NCI-H2196 treated with DMSO at 0.1 percent for 48 hours (cell line): ENCODE results near the gene CBFA2T2.
"Not testable (repeated sequence)": the region's sequence is repeated elsewhere in the genome, so short reads cannot be mapped to it uniquely, and the experiment has no call there.

Experiments used
- DNase-seq: peaks from one replicate; lab custom pipeline; 2025; ENCODE audit not compliant: unreplicated experiment; lab: John Stamatoyannopoulos, UW

The CBFA2T2 gene

DNA sequence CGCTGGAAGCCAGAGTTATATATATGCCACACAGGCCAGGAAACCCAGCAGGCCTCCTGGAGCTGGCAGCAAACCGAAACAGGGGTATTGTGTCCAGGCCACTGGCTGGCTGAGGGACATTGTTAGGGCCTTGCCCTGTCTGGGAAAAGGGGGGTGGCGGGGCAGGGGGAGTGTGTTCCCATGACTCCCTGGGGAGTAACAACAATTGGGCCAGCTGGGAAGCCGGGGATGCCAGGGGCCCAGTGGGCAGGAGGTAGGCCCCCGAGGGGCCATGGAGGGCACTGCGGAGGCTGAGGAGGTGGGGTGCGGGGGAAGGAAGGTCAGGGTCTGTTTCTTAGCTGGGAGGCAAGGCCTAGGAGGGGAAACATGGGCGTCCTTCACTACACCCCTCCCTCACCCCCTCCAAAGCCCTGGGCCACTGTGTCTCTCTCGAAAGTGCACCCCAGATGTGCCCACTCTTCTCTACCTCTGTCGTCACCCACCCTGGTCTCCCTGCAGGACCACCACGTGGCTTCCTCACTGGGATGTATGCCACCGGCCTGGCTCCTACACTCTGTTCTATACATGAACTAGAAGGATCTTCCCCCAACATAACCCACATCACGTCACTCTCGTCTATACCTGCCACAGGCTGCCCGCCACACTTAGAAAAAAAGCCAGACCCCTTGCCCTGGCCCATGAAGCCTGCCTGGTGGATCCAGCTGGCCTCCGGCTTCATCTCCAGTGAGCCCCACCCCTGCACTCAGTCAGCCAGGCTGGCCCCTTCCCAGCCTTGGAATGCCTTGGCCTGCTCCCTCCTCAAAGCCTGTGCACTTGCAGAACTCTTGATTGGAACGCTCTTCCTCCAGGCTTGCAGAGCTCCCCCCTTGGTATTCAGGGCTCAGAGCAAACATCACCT, 204.1 kb downstream of the CBFA2T2 start:
- no peak for DNase-seq

DNA sequence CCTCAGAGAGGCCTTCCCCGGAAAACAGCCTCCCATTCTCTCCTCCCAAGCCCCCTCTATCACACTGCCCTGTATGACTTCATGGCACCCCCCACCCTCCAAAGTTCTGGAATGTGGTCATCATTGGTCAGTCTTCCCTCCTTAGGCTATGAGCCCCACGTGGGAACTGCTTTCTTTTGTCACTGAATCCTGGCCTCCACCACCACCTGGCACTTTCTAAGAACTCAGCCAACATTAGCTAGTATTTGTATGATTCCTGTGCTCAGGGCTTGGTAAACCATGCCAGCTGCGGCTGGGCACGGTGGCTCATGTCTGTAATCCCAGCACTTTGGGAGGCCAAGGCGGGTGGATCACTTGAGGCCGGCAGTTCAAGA, 204.7 kb downstream of the CBFA2T2 start:
- no peak for DNase-seq

DNA sequence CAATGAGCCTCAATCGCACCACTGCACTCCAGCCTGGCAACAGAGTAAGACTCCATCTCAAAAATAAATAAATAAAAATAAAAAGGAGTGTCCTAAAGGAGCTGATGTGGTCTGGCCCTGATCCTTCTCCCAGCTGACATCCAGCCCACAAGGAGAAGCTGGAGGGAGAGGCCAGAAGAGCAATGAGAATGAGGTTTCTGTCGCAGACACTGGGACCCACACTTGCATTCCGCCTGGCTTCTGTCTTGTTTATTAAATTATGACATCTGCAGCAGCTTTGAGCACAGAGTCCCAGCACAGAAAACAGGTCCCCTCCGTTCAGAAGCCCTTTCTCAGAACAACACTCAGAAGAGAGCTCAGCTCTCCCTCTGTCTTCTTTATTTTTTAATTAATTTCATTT, 206.6 kb downstream of the CBFA2T2 start:
- no peak for DNase-seq

DNA sequence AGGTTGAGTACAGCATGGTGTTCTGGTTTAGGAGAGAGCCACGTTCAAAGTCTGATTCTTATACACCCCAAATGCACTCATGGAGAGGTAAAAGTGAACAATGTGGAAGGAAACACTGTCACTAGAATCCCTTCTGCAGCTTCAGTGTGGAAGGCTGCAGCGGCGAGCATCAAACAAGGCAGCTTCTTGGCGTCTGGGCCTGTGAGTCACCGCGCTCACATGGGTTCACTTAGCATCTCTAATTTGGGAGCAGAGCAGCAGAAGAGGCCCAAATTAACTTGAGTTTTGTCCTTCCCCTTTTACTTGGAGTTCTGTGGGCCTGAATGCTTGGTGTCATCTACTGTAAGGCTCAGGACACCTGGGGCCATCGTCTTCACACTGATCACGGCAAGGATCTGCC, 207.2 kb downstream of the CBFA2T2 start:
- no peak for DNase-seq

DNA sequence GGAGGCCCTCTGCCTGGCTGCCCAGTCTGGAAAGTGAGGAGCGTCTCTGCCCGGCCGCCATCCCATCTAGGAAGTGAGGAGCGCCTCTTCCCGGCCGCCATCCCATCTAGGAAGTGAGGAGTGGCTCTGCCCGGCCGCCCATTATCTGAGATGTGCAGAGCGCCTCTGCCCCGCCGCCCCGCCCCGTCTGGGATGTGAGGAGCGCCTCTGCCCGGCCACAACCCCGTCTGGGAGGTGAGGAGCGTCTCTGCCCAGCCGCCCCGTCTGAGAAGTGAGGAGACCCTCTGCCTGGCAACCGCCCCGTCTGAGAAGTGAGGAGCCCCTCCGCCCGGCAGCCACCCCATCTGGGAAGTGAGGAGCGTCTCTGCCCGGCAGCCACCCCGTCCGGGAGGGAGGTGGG, 209.1 kb downstream of the CBFA2T2 start:
- DNase-seq: not testable (repeated sequence)
